Measurements from ENCODE around the gene TIMP4. TPM values are rescaled to one million over a fixed set of nuclear protein-coding genes. Genes with fewer than 3 reads are reported as not detected.

TIMP4 gene
- total RNA-seq, 4 donors from 2014 or later = 3.7 to 22.3 (median 5.0) TPM

GRCh38 chr3:12188681-12189287 is 30.1 kb upstream of the TIMP4 start:
- Histone ChIP-seq H3K9me3 (no peaks in the 10 kb centered on the region), H3K4me1 (peaks cover 0 to 25% (median 6%) of the 10 kb centered on the region in 4 donors), H3K27ac (no peak overlapping the region), H3K36me3 (no peaks in the 10 kb centered on the region), H3K4me3 (no peak overlapping the region), H3K27me3 (no peaks in the 10 kb centered on the region)
- DNase-seq = no peak
- TF ChIP-seq CTCF (IDR thresholded peaks at IDR 0.05) = no peak
- TF ChIP-seq POLR2A (IDR thresholded peaks at IDR 0.05) = no peak

GRCh38 chr3:12188328-12188648 is 29.6 kb upstream of the TIMP4 start:
- DNase-seq = no peak
- H3K27me3 ChIP-seq = no peaks in the 10 kb centered on the region
- H3K4me3 ChIP-seq = no peak overlapping the region
- H3K4me1 ChIP-seq = peaks cover 0 to 20% (median 6%) of the 10 kb centered on the region in 4 donors
- peak overlapping the region in 2 of 4 donors; percentile 25 to 29 for H3K27ac ChIP-seq
- no peaks in the 10 kb centered on the region for H3K36me3 ChIP-seq
- no peaks in the 10 kb centered on the region for H3K9me3 ChIP-seq
- no peak for TF ChIP-seq POLR2A (IDR thresholded peaks at IDR 0.05)
- no peak for TF ChIP-seq CTCF (IDR thresholded peaks at IDR 0.05)

- Histone ChIP-seq H3K9me3 (no peaks in the 10 kb centered on the region), H3K36me3 (no peaks in the 10 kb centered on the region), H3K27me3 (no peaks in the 10 kb centered on the region), H3K27ac (peak overlapping the region in 3 of 4 donors; percentile 25 to 32 (median 29)), H3K4me3 (no peak overlapping the region), H3K4me1 (peaks cover 0 to 14% (median 6%) of the 10 kb centered on the region in 4 donors)
- TF ChIP-seq POLR2A (IDR thresholded peaks at IDR 0.05) (no peak), CTCF (IDR thresholded peaks at IDR 0.05) (no peak)
- DNase-seq = peak in 2 of 3 donors; percentile 44 to 54
These were observed 29.0 kb upstream of the TIMP4 start for GRCh38 chr3:12187448-12188327.

- TF ChIP-seq POLR2A (IDR thresholded peaks at IDR 0.05) (no peak), CTCF (IDR thresholded peaks at IDR 0.05) (no peak)
- no peaks in the 10 kb centered on the region for H3K9me3 ChIP-seq
- peaks cover 0 to 9% (median 6%) of the 10 kb centered on the region in 4 donors for H3K4me1 ChIP-seq
- H3K27me3 ChIP-seq = no peaks in the 10 kb centered on the region
- no peak overlapping the region for H3K27ac ChIP-seq
- DNase-seq = no peak
- no peak overlapping the region for H3K4me3 ChIP-seq
- no peaks in the 10 kb centered on the region for H3K36me3 ChIP-seq
These were observed 28.0 kb upstream of the TIMP4 start for GRCh38 chr3:12186515-12187286.

- Histone ChIP-seq H3K4me1 (peaks cover 0 to 9% (median 6%) of the 10 kb centered on the region in 4 donors), H3K27ac (no peak overlapping the region), H3K27me3 (no peaks in the 10 kb centered on the region), H3K36me3 (no peaks in the 10 kb centered on the region), H3K4me3 (no peak overlapping the region), H3K9me3 (no peaks in the 10 kb centered on the region)
- TF ChIP-seq POLR2A (IDR thresholded peaks at IDR 0.05) (no peak), CTCF (IDR thresholded peaks at IDR 0.05) (no peak)
- no peak for DNase-seq
These were observed 27.3 kb upstream of the TIMP4 start for GRCh38 chr3:12186046-12186445.
